Endothelial cell of umbilical vein (primary cell): Measurements from ENCODE around the gene CANT1.

Experiments used
- CTCF ChIP-seq, 2 donors: IDR thresholded peaks; 1 replicate in 1 of 2; 2 replicates in 1 of 2; pipeline ENCODE4 v1.5.1; 2011; ENCODE audit warnings: low read length in 2 of 2, mild to moderate bottlenecking in 2 of 2, moderate library complexity in 2 of 2, control low read depth in 1 of 2, inconsistent platforms in 1 of 2, low read depth in 1 of 2; ENCODE audit not compliant: insufficient read depth in 1 of 2; ENCODE audit errors: extremely low read depth in 1 of 2
- EZH2 ChIP-seq: IDR thresholded peaks from 2 replicates; pipeline ENCODE4 v1.6.1; 2012; ENCODE audit warnings: borderline replicate concordance, low read depth, mild to moderate bottlenecking, moderate library complexity, low read length, inconsistent platforms; ENCODE audit not compliant: severe bottlenecking
- FOS ChIP-seq: IDR thresholded peaks from 2 replicates; pipeline ENCODE4 v1.6.1; 2011; ENCODE audit warnings: mild to moderate bottlenecking, low read length, moderate library complexity, borderline replicate concordance; ENCODE audit not compliant: insufficient read depth
- MAX ChIP-seq: IDR thresholded peaks from 2 replicates; pipeline ENCODE4 v1.6.1; 2011; ENCODE audit not compliant: insufficient read depth, insufficient read length
- MYC ChIP-seq: IDR thresholded peaks from one replicate; pipeline ENCODE4 v1.6.1; 2011; ENCODE audit warnings: mild to moderate bottlenecking, low read depth, low read length
- POLR2A ChIP-seq: IDR thresholded peaks from 2 replicates; pipeline ENCODE4 v1.6.1; 2012; ENCODE audit warnings: low read depth, mild to moderate bottlenecking, control low read depth, low read length
- POLR2AphosphoS5 ChIP-seq: IDR thresholded peaks from 2 replicates; pipeline ENCODE4 v1.6.1; 2012; ENCODE audit warnings: low read depth, mild to moderate bottlenecking, control low read depth, low read length, moderate library complexity; ENCODE audit not compliant: insufficient read depth

- TF ChIP-seq MAX (no peak), CTCF (IDR thresholded peaks at IDR 0.05; ENCODE audit: extremely low read depth in 1 of 2, insufficient read depth in 1 of 2, low read depth in 1 of 2, low read length in 2 of 2) (no peak), FOS (no peak), POLR2A (no peak), POLR2AphosphoS5 (no peak), EZH2 (no peak), MYC (no peak)
Measured at GRCh38 chr17:79027925-79028491, 18.4 kb upstream of the CANT1 start.
